G401 (cell line): ENCODE data around the gene COMMD8. TPM values are rescaled to one million over a fixed set of nuclear protein-coding genes. Genes with fewer than 3 reads are reported as not detected.
"Not testable (repeated sequence)": the region's sequence is repeated elsewhere in the genome, so short reads cannot be mapped to it uniquely, and the experiment has no call there.

Experiments
- DNase-seq: peaks from one replicate; pipeline ENCODE4 v3.0.0-alpha.2; 2015; ENCODE audit warnings: low spot score
- in situ Hi-C: cut with HindIII; loops from 2 replicates; pipeline ENCODE4 v1.10.0; 2016; ENCODE audit warnings: low sequenced_read_pairs, mixed read lengths
- total RNA-seq: library from RNA; depleted of rRNA; stranded (reverse); fragments of >200 nt; shearing (Covaris generic); gene quantifications from 2 replicates; pipeline ENCODE4 v1.2.3, GENCODE V29; 2014; rRNA removed

Gene COMMD8
- 41.1 and 43.4 TPM in 2 replicates for total RNA-seq

- in situ Hi-C loops: no loop called here
- DNase-seq: peak; percentile 97
Observed at GRCh38 chr4:47463235-47463956, at the start of gene COMMD8. Gene COMMD8, minus strand, starts transcription at chr4:47463702. Its CDS starts 51 bp downstream, at chr4:47463651.

GRCh38 chr4:47510506-47511143 lies 47.1 kb upstream of the COMMD8 start:
- in situ Hi-C loops: no loop called here
- DNase-seq: no peak

GRCh38 chr4:47505666-47506065 lies 42.2 kb upstream of the COMMD8 start:
- in situ Hi-C loops: no loop called here
- DNase-seq: no peak

- no peak for DNase-seq
- in situ Hi-C loops: no loop called here
Observed at GRCh38 chr4:47505147-47505546, 41.6 kb upstream of the COMMD8 start.

GRCh38 chr4:47500776-47501175 lies 37.3 kb upstream of the COMMD8 start:
- in situ Hi-C loops: no loop called here
- DNase-seq: no peak

GRCh38 chr4:47499700-47500099 lies 36.2 kb upstream of the COMMD8 start:
- no peak for DNase-seq

GRCh38 chr4:47498899-47499298 lies 35.4 kb upstream of the COMMD8 start:
- in situ Hi-C loops: no loop called here
- no peak for DNase-seq

More at GRCh38 chr4:47499700-47500099, 36.2 kb upstream of the COMMD8 start:
- in situ Hi-C loops: no loop called here

- DNase-seq: no peak
- in situ Hi-C loops: no loop called here
Observed at GRCh38 chr4:47494124-47494430, 30.6 kb upstream of the COMMD8 start.

- no peak for DNase-seq
- in situ Hi-C loops: no loop called here
Observed at GRCh38 chr4:47493238-47494123, 30.0 kb upstream of the COMMD8 start.

GRCh38 chr4:47490550-47490949 lies 27.0 kb upstream of the COMMD8 start:
- in situ Hi-C loops: no loop called here
- no peak for DNase-seq

GRCh38 chr4:47488706-47489105 lies 25.2 kb upstream of the COMMD8 start:
- in situ Hi-C loops: no loop called here
- DNase-seq: no peak

- DNase-seq, in situ Hi-C loops: not testable (repeated sequence)
Observed at GRCh38 chr4:47486727-47487126, 23.2 kb upstream of the COMMD8 start.

- DNase-seq: peak; percentile 37
Observed at GRCh38 chr4:47486231-47486673, 22.8 kb upstream of the COMMD8 start.

GRCh38 chr4:47485768-47486167 lies 22.3 kb upstream of the COMMD8 start:
- peak; percentile 36 for DNase-seq
- in situ Hi-C loops: no loop called here

More at GRCh38 chr4:47486231-47486673, 22.8 kb upstream of the COMMD8 start:
- in situ Hi-C loops: no loop called here

- in situ Hi-C loops: no loop called here
- DNase-seq: peak; percentile 92
Observed at GRCh38 chr4:47485047-47485692, 21.7 kb upstream of the COMMD8 start, which contains the start of gene ATP10D. Gene ATP10D, plus strand, starts transcription at chr4:47485275. Its CDS starts 27,266 bp downstream, at chr4:47512541.

- in situ Hi-C loops: no loop called here
- DNase-seq: no peak
Observed at GRCh38 chr4:47484168-47484567, 20.7 kb upstream of the COMMD8 start.

- in situ Hi-C loops: no loop called here
- DNase-seq: no peak
Observed at GRCh38 chr4:47483745-47484144, 20.2 kb upstream of the COMMD8 start.

GRCh38 chr4:47482326-47482725 lies 18.8 kb upstream of the COMMD8 start:
- no peak for DNase-seq
- in situ Hi-C loops: no loop called here

- no peak for DNase-seq
- in situ Hi-C loops: no loop called here
Observed at GRCh38 chr4:47478804-47479203, 15.3 kb upstream of the COMMD8 start.
